Heart left ventricle (tissue), 13 donors: ENCODE results near the gene ISLR.

ENCODE experiments used
- POLR2A ChIP-seq, 2 donors: fragments of 450-650 bp; IDR thresholded peaks; one replicate each; pipeline ENCODE4 v1.6.1; 2017; ENCODE audit warnings: antibody characterized with exemption in 2 of 2, mild to moderate bottlenecking in 2 of 2, moderate library complexity in 2 of 2
- TF ChIP-seq, protein P1 (sequence below), 12 donors: fragments of 200-600 bp; sonication (generic) in 4 of 12; IDR thresholded peaks; one replicate each; pipeline versions ENCODE4 v1.5.0 to v1.8.0; 2018 to 2022; ENCODE audit warnings: antibody characterized with exemption in 12 of 12, mild to moderate bottlenecking in 5 of 12
- donor health status: ischemic (EF 13 %, LVEDD 7.1; RV severe dilation, severe dysfunction).
- donor health status: DM: no; HTN: yes; CAD: no.
- donor health status: DM: no; HTN: no; CAD: no.
- donor health status: ischemic (EF 25% LVEDD 6.9; RV normal size, moderate dysfunction).
- donor health status: ischemic (EF 25% LVEDD 5.7; RV mildly dilated, moderate dysfunction).
- donor health status: ischemic (EF 35%, LVEDD 5.7; RV mildly dilated, moderate dysfunction).
- donor health status: nonischemic (EF 11% LVEDD 7.7; RV severe dilation, severe dysfunction).
- donor health status: DM: yes; HTN: yes; CAD: no.
- donor health status: PGD.
- donor health status: ischemic (EF 29% LVEDD 5.4; RV normal size, mild dysfunction).
- donor health status: nonischemic (EF 23%, LVEDD 6.1; RV moderate dilation, normal function).

DNA sequence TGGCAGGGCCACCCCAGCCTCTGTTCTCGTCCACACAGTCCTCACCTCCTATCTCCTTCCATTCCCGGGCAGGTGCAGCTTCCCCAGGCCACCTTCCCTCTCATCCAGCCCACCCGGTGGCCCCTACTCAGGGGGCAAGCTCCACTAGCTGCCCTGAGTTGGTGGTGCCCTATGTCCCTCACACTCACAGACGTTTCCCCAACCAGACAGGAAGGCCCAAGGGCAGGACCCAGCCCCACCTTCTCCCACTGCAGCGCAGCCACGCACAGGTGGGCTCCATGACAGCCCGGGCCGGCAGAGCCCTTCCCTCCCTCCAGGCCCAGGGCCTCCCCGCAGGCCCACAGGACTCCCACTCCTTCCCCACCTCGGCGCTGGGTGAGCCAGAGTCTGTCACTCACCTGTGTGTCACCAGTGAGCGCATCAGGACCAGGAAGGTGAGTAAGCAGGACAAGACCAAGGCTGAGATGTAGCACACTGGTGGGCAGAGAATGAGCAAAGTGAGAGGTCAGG is 11.1 kb downstream of the ISLR start:
- TF ChIP-seq, protein P1, sequence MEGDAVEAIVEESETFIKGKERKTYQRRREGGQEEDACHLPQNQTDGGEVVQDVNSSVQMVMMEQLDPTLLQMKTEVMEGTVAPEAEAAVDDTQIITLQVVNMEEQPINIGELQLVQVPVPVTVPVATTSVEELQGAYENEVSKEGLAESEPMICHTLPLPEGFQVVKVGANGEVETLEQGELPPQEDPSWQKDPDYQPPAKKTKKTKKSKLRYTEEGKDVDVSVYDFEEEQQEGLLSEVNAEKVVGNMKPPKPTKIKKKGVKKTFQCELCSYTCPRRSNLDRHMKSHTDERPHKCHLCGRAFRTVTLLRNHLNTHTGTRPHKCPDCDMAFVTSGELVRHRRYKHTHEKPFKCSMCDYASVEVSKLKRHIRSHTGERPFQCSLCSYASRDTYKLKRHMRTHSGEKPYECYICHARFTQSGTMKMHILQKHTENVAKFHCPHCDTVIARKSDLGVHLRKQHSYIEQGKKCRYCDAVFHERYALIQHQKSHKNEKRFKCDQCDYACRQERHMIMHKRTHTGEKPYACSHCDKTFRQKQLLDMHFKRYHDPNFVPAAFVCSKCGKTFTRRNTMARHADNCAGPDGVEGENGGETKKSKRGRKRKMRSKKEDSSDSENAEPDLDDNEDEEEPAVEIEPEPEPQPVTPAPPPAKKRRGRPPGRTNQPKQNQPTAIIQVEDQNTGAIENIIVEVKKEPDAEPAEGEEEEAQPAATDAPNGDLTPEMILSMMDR (IDR thresholded peaks at IDR 0.05) = no peak
- no peak for TF ChIP-seq POLR2A (IDR thresholded peaks at IDR 0.05)
